IPS-18c (cell line): ENCODE results near the gene ITGB1BP1.
"Not testable (repeated sequence)": the region's sequence is repeated elsewhere in the genome, so short reads cannot be mapped to it uniquely, and the experiment has no call there.

Source experiments
- H3K4me3 ChIP-seq: 2 replicates; pipeline ENCODE4 v1.7.0; 2013; ENCODE audit warnings: low read depth, mild to moderate bottlenecking, low read length, moderate library complexity; ENCODE audit not compliant: insufficient read depth
- H3K9me3 ChIP-seq: one replicate; pipeline ENCODE4 v1.6.1; 2013; ENCODE audit warnings: mild to moderate bottlenecking, low read length, moderate library complexity; ENCODE audit not compliant: control insufficient read depth, insufficient read depth

Gene ITGB1BP1

DNA sequence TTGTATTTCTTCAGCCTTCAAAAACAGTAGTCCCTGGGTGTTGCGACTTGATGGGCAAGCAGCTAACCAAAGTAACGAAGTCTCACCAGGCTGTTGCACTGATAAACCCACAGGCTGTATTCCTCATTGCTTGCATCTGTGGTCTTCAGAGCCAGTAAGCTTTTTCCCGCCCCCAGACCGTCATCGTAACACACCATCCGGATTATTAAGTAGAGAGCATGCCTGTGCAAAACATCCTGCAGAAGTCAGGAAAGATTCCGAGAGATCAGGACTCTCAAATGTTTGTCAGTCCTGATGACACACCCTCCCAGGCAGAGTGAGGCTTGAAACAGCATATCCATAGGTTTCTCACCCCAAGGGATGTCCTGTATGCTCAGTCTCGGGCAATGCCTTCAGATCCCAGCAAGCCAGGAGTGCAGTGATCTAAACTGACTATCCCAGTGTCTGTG lies 15.9 kb downstream of the ITGB1BP1 start:
- H3K4me3 ChIP-seq, result no peak overlapping the region
- H3K9me3 ChIP-seq, result no peaks in the 10 kb centered on the region

DNA sequence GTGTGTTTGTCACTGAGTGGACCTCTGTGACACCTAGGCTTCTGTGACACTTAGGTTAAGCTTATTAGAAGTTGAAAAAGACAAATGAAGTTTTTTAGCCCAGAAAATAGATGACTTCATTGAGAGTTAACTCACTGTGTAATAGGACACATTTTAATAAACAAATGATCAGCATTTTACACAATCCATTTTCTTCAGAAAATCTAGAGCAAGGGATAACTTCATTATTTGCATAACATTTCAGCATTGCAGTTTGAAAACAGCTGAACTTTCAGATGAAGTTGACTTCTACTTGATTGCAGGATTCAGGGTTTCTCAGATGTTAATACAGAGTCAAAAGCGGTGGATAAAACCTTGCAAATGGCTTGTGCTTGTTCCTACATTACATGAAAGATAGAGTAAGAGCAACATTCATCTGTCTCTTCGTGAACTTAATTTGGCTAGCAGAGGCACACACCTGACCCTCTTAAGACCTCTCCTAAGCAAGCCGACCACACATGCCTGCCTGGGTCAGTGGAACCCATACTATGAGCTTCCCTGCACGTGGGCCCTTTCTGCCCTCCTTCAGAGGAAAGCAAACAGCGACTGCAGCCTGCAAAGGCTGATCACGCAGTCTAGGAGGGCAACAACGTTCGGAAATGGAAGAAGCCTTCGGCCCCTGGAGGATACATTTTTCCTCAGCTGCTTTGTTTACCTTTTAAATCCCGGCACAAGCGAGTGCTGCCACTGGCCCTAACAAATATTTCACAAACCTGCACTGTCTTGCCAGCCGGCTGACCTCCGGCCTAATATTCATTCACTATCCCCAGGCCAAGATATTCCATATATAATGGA lies 16.6 kb downstream of the ITGB1BP1 start:
- H3K9me3 ChIP-seq, result no peaks in the 10 kb centered on the region
- no peak overlapping the region for H3K4me3 ChIP-seq

GRCh38 chr2:9405636-9406035 lies 17.7 kb downstream of the ITGB1BP1 start:
- no peaks in the 10 kb centered on the region for H3K9me3 ChIP-seq
- H3K4me3 ChIP-seq, result no peak overlapping the region

GRCh38 chr2:9404451-9404850 lies 18.9 kb downstream of the ITGB1BP1 start:
- H3K9me3 ChIP-seq, result no peaks in the 10 kb centered on the region
- H3K4me3 ChIP-seq, result no peak overlapping the region

DNA sequence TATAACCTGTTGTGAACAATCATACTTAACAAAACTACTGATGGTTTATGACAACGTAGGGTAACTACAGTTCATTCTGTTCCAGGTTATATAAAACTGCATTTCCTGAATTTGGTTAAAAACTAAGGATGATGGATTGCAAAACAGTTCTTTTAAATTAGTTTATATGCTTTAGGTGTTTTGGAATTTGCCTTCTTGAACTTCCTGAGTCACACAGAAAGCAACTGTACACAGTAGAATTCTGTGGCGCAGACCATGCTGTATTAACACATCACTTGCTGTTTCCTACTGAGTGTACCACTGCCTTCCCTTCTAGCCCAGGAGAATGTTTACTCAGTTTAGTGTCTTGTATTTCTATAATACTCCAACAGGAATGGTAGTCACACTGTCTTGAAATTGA lies 19.4 kb downstream of the ITGB1BP1 start:
- no peak overlapping the region for H3K4me3 ChIP-seq
- no peaks in the 10 kb centered on the region for H3K9me3 ChIP-seq

GRCh38 chr2:9401646-9402371 lies 21.5 kb downstream of the ITGB1BP1 start:
- Histone ChIP-seq H3K9me3 (no peaks in the 10 kb centered on the region), H3K4me3 (no peak overlapping the region)

DNA sequence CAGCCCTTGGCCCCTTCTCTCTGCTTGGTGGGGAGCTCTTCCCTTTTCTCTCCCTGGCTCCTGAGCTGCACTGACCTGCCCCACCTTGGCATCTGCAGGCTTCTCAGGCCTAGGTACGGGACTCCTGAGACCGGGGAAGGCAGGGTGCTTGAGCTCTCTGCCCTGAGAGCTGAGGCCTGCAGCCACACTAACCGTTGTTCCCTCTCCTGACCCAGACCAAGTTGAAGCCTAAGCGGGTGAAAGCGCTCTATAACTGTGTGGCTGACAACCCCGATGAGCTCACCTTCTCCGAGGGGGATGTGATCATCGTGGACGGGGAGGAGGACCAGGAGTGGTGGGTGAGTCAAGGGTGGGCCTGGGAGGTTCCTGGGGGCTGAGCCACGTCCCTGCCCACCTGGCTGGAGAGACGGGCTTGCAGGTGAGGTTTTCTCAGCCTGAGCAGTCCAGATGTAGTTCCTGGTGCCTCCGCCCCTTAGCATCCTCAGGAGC lies 22.2 kb downstream of the ITGB1BP1 start:
- no peaks in the 10 kb centered on the region for H3K9me3 ChIP-seq
- H3K4me3 ChIP-seq, result no peak overlapping the region

DNA sequence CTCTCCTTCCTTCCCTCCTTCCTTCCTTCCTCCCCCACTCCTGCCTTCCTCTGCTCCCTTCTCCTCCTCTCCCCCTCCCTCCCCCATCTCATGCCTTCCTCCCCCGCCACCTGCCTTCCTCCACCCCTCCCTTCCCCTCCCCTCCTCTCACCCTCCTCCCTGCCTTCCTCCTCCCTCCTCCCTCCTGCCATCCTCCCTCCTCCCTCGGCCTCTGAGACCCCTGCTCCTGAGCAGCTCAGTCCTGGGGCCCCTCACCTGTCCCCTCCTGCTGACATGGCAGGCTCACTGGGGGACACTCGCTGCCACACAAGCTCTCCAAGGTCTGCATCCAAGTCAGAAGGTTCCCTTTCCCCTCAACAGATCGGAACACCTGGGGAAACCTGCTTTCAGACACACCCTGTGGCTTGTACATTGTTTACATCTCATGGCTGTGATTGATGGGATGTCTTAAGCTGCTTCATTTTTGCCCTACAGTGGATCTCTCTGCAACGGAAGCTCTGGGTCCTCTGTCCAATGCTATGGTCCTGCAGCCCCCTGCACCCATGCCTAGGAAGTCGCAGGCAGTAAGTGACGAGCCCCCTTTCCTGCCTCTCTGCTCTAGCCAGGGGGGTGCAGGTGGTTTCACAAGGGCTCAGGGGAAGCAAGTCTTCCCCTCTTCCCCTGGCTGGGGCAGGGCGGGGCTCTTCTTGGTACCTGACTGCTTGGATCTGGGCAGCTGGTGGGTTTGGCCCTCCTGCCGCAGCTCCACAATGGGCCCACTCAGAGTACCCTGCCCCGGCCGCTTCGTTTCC lies 22.9 kb downstream of the ITGB1BP1 start:
- Histone ChIP-seq H3K4me3 (no peak overlapping the region; the same call in 1 of the 2 replicates), H3K9me3 (no peaks in the 10 kb centered on the region)

DNA sequence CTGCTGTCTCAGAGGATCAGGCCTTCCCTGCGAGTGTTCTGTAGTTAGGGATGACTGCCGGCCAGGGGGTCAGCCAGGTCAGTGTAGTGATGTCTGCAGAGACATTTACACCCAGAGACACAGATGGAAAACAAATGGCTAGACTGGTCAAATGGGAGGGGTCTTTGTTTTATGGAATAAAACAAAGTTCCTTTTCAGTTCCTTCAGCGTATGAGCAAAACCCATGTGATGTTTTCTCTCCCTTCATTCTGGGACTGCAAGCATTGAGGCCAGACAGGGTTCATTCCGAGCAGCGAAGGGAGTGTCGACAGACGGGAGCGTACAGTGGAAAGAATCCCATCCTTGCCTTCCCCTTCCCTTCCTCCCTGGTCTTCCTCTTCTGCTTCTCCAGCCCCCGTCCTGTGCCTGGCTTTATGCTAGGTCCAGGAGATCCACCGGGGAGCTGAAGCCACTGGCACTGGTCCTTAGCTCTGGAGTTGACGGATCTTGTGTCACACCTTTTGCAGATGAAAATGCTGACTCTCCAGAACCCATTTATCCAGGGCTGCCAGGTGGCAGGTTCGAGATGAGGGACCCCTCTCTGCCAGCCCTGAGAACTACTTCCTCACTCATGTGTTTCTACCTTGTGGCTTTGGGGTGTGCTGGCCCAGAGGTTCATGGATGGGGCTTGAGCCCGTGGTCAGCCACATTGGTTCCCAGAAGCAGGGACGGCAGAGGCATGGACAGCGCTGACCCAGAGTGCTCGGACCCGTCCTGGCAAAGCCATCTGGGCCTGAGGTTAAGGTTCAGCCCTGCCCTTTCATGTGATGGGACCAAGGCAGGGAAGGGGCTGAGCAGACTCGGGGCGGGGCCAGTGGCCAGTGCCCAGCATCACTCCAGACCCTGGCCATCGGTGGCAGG lies 24.2 kb downstream of the ITGB1BP1 start:
- no peaks in the 10 kb centered on the region for H3K9me3 ChIP-seq
- H3K4me3 ChIP-seq, result no peak overlapping the region

- not testable (repeated sequence) for H3K9me3 ChIP-seq, H3K4me3 ChIP-seq
Measured at GRCh38 chr2:9398251-9398650, 25.1 kb downstream of the ITGB1BP1 start.

DNA sequence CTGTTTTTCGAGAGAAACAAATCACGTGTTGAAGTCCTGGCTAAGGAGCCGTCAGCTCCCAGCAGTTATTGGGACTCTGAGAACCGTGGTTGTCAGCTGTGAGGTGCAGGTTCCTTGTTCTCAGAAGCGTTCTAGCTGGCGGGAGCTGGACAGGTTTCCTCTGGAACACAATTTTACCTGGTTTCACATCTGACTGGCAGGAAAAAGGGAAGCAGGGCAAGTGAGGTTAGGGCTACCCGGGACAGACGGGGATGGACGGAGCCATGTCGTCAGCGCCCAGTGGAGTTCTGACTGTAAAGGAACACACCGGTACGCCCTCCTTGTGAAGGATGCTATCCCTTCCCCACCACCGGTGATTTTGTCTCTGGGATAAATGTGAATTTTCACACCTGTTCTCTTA lies 26.1 kb downstream of the ITGB1BP1 start:
- H3K4me3 ChIP-seq, result no peak overlapping the region
- H3K9me3 ChIP-seq, result no peaks in the 10 kb centered on the region

- Histone ChIP-seq H3K9me3 (no peaks in the 10 kb centered on the region), H3K4me3 (no peak overlapping the region)
Measured at GRCh38 chr2:9394816-9395215, 28.5 kb downstream of the ITGB1BP1 start.

DNA sequence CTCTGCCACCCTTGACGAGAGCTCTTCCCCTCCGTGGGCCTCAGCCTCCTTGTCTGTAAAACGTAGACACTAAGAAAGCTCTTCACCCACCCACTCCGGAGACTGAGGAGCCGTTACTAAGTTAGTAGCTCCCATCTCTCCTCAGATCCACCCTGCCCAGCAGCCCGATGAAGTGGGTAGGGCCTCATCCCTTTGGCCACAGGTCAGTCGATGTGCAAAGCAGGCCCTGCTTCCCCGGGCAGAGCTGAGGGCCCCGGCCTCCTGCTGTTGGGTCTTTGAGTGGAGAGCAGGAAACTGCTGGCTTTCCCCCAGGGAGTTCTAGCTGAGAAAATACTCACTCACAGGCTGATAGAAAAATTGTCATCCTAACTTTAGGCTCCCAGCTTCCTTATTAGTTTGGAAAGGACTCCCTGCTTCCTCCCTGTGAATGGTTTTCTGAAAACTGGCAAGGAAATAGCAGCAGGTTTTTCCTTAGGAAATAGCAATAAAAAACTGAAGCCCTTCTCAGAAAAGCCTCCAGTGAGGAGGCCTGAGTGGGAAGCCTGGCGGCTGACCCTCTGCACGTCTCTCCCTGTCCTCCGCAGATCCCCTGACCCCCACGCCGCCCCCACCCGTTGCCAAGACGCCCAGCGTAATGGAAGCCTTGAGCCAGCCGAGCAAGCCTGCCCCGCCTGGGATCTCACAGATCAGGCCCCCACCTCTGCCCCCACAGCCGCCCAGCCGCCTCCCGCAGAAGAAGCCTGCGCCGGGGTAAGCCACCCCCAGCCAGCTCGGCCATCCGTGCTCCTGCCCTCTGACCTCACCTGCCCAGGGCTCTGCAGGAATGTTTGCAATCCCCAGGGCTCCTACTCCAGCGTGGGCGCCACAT lies 30.2 kb downstream of the ITGB1BP1 start:
- H3K9me3 ChIP-seq, result no peaks in the 10 kb centered on the region
- no peak overlapping the region for H3K4me3 ChIP-seq

- no peaks in the 10 kb centered on the region for H3K9me3 ChIP-seq
- no peak overlapping the region for H3K4me3 ChIP-seq
Measured at GRCh38 chr2:9391961-9392720, 31.2 kb downstream of the ITGB1BP1 start.

DNA sequence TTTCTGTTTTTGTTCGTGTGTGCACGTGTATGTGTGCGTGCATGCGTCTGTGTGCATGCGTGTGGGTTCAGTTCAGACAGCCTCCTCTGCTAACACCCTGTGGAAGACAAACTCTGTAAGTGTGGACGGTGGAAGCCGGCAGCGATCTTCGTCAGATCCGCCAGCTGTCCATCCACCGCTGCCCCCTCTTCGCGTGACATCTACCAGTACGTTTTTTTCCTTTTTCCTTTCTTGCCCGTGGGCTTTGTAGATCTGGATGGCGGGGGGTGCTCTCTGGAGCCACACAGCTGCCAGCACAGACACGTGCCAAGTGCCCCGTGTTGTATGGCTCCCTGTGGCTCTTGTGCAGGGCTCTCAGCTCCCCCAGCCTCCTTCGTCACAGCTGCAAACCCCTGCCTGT lies 32.3 kb downstream of the ITGB1BP1 start:
- Histone ChIP-seq H3K9me3 (no peaks in the 10 kb centered on the region), H3K4me3 (no peak overlapping the region)
